HG03045 (cell line): ENCODE data around the gene LILRB4.
"Not testable (repeated sequence)": the region's sequence is repeated elsewhere in the genome, so short reads cannot be mapped to it uniquely, and the experiment has no call there.

Experiments used
- ATAC-seq: cut with Tn5 transposase; IDR thresholded peaks from one replicate; pipeline ENCODE4 v1.9.1; 2021; ENCODE audit warnings: mild to moderate bottlenecking, moderate library complexity; ENCODE audit not compliant: unreplicated experiment

The LILRB4 gene

DNA sequence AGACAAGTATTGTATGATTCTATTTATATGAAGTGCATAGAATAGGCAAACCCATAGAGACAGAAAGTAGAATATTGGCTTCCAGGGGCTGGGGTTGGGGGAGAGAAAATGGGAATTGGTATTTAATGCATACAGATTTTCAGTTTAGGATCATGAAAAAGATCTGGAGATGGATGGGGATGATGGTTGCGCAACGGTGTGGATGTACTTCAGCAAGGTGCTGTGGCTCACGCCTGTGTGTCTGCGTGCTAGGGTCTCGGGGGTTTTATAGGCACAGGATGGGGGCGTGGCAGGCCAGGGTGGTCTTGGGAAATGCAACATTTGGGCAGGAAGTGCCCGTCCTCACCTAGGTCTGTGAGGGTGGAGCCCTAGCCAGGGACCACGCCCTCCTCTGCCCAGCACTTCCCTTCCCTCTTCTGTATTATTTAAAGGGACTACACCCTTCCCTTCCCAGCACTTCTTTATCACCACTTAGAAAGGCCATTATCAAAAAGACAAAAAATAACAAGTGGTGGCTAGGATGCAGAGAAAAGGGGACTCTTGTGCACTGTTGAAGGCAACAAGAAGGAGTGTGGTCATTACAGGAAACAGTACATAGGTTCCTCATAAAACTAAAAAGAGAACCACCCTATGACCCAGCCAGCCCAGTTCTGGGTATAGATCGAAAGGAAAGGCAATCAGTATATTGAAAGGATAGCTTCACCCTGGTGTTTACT lies 29.0 kb downstream of the LILRB4 start:
- ATAC-seq = no peak

DNA sequence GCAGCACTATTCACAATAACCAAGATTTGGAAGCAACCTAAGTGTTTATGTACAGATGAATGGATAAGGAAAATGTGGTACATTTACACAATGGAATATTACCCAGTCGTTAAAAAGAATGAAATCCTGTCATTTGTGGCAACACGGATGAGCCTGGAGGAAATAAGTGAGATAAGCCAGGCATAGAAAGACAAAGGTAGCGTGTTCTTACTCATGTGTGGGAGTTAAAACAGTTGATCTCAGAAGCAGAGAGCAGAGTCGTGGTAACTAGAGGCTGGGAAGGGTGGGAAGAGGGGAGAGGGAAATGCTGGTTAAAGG lies 29.5 kb downstream of the LILRB4 start:
- ATAC-seq = no peak

DNA sequence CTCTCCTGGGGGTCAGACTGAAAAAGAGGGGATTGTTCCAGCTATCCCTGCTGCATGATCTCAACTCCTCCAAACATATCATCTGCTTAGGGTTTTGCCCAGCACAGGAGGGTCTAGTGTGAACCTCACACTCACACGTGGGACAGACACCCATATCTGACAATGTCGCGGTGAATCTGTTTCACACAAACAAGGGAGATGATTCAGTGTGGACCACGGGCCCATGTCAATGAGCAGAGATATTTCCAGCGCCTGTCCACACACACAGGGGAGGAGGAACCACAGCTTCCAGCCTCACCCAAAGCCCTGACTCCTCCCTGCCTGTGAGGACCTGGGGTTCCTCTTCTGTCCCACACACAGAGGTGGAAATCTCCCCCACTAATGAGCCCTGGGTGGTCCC lies 31.9 kb downstream of the LILRB4 start:
- ATAC-seq = no peak

DNA sequence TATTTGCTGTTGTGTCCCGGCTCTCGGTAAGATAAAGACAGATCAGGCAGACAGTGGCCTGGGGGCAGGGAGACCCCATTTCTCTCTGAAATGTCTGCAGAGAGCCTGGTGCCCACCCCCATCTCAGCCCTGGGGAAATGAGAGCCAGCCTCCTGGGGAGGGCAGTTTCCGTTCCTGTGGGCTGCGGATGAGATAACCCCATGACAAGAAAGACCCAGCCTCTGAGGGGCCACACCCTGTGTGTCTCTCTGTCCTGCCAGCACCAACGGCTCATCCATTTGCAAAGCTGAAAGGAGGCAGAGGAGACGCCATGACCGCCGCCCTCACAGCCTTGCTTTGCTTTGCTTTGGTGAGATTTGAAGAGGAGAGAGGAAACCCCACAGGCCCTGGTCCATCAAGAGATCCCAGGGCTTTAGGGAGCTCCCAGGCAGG lies 33.3 kb downstream of the LILRB4 start:
- ATAC-seq = no peak

DNA sequence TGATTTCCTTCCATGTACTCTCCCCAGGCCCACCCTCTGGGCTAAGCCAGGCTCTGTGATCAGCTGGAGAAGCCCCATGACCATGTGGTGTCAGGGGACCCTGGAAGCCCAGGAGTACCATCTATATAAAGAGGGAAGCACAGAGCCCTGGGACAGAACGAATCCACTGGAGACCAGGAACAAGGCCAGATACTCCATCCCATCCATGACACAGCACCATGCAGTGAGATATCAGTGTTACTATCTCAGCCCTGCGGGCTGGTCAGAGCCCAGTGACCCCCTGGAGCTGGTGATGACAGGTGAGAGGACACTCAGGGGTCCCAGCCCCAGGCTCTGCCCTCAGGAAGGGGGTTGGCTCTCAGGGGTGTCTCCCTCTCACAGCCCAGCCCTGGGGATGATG lies 34.0 kb downstream of the LILRB4 start:
- ATAC-seq = no peak

DNA sequence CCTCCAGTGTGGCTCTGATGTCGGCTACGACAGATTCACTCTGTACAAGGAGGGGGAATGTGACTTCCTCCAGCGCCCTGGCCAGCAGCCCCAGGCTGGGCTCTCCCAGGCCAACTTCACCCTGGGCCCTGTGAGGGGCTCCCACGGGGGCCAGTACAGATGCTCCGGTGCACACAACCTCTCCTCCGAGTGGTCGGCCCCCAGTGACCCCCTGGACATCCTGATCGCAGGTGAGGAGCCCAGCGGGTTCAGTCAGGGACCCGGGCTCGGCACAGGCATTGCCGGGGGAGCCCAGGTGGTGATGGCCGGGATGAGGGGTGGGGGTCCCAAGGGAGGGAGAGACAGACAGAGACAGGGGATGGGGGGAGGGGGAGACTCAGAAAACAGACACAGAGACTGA lies 34.9 kb downstream of the LILRB4 start:
- not testable (repeated sequence) for ATAC-seq

DNA sequence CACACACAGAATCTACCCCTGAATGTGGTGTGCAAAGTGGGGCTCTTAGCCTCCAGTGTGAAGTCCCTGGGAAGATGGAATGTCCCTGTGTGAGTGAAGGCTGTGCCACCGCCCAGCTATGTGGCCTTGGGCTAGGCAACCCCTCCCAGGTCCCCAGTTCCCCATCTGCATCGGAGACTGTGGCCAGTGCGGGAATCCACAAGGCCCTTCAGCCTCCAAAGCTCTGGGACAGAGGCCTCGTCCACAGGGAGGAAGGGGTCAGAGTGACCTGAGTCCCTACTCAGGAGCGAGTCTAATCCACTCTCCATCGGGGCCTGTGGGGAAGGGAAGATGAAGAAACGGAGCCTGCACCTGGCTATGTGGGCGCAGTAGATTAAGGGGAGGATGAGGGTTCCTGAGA lies 42.1 kb downstream of the LILRB4 start:
- no peak for ATAC-seq

DNA sequence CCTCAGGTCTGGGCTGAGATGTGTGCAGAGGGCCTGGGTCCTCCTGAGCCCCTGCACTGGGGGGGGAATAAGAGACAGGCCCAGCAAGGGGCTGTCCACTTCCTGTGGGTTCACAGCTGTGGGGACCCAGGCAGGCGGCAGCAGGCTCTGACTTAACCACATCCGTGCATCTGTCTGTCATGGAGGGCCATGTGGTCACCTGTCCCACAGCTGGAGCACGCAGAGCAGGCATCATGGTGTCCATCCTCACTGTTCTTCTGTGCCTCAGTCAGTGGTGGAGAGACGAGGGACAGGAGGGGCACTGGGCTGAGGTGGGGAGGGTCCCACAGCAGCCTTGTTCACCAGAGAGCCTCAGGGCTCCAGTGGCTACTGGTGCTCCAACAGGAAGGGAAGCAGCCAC lies 45.2 kb downstream of the LILRB4 start:
- ATAC-seq = no peak

DNA sequence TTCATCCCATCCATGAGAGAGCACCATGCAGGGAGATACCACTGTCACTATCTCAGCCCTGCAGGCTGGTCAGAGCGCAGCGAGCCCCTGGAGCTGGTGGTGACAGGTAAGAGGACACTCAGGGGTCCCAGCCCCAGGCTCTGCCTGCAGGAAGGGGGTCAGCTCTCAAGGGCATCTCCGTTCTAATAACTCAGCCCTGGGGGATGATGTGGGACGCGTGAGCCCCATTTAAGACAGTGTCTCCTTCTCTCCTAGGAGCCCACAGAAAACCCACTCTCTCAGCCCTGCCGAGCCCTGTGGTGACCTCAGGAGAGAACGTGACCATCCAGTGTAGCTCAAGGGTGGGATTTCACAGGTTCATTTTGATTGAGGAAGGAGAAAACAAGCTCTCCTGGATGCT lies 46.0 kb downstream of the LILRB4 start:
- ATAC-seq = no peak

DNA sequence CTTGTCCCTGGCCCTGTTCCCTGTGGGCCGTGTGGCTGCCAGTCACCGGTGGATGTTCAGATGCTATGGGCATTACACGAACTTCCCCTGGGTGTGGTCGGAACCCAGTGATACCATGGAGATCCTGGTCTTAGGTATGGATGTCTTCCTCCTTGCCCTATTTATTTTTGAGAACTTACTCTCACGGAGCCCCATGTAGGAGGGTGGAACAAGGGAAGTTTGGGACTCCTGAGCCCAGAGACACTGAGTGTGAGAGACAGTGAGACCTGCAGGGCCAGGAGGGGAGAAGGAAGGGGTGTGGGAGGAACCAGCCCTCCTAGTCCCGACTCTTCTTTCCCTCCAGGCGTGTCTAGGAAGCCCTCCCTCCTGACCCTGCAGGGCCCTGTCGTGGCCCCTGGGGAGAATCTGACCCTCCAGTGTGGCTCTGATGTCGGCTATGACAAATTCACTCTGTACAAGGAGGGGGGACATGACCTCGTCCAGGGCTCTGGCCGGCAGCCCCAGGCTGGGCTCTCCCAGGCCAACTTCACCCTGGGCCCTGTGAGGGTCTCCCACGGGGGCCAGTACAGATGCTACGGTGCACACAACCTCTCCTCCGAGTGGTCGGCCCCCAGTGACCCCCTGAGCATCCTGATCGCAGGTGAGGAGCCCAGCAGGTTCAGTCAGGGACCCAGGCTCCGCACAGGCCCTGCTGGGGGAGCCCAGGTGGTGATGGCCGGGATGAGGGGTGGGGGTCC lies 46.6 kb downstream of the LILRB4 start:
- ATAC-seq = no peak

DNA sequence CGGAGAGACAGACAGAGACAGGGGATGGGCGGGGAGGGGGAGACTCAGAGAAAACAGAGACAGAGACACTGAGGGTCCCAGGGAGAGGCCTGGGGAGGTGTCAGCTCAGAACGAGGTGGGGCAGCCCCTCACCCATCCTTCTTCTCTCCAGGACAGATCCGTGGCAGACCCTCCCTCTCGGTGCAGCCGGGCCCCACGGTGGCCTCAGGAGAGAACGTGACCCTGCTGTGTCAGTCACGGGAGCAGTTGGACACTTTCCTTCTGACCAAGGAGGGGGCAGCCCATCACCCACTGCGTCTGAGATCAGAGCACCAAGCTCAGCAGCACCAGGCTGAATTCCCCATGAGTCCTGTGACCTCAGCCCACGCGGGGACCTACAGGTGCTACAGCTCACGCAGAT lies 47.2 kb downstream of the LILRB4 start:
- ATAC-seq = not testable (repeated sequence)
